GM13977 (cell line): ENCODE data around the gene HOXC9.

Experiments
- DNase-seq: peaks from one replicate; pipeline ENCODE4 v3.0.0; 2012; ENCODE audit warnings: low spot score
- CTCF ChIP-seq: IDR thresholded peaks from 2 replicates; pipeline ENCODE4 v1.5.1; 2012; ENCODE audit warnings: mild to moderate bottlenecking, control low read depth; ENCODE audit not compliant: insufficient read depth; ENCODE audit errors: extremely low read depth, missing control alignments
- in situ Hi-C: fragments of 300-500 bp; cut with MboI; formaldehyde crosslinking; loops from one replicate; pipeline ENCODE4 v1.12.0; 2022; ENCODE audit warnings: low sequenced_read_pairs, low pct_unique_long_range_greater_than_20kb, mixed read lengths, inconsistent platforms; ENCODE audit not compliant: unreplicated experiment

Gene HOXC9

GRCh38 chr12:54033980-54034784 lies 34.2 kb downstream of the HOXC9 start:
- no peak for TF ChIP-seq CTCF
- no peak for DNase-seq
- in situ Hi-C loops = loop anchor here (25.0 kb wide), 1 partner anchor 97 kb away; the partner anchor contains the start of gene HOXC13

GRCh38 chr12:54034785-54035310 lies 34.9 kb downstream of the HOXC9 start:
- in situ Hi-C loops = loop anchor here (25.0 kb wide), 1 partner anchor 98 kb away; the partner anchor contains the start of gene HOXC13
- DNase-seq = no peak
- no peak for TF ChIP-seq CTCF

GRCh38 chr12:54035568-54036264 lies 35.8 kb downstream of the HOXC9 start:
- in situ Hi-C loops = loop anchor here (25.0 kb wide), 1 partner anchor 98 kb away; the partner anchor contains the start of gene HOXC13
- no peak for TF ChIP-seq CTCF

GRCh38 chr12:54036620-54037359 lies 36.8 kb downstream of the HOXC9 start:
- DNase-seq = no peak
- in situ Hi-C loops = loop anchor here (25.0 kb wide), 1 partner anchor 99 kb away; the partner anchor contains the start of gene HOXC13

More at GRCh38 chr12:54035568-54036264, 35.8 kb downstream of the HOXC9 start:
- DNase-seq = no peak

GRCh38 chr12:54037360-54038283 lies 37.7 kb downstream of the HOXC9 start:
- in situ Hi-C loops = loop anchor here (25.0 kb wide), 1 partner anchor 100 kb away; the partner anchor contains the start of gene HOXC13
- DNase-seq = no peak
- TF ChIP-seq CTCF = no peak

More at GRCh38 chr12:54036620-54037359, 36.8 kb downstream of the HOXC9 start:
- no peak for TF ChIP-seq CTCF
